Superior temporal gyrus (tissue), 1 donor: ENCODE results near the gene TAC4.
"Not testable (repeated sequence)": the region's sequence is repeated elsewhere in the genome, so short reads cannot be mapped to it uniquely, and the experiment has no call there.

Experiments
- DNase-seq: peaks from one replicate; pipeline ENCODE4 v3.0.0-alpha.2; 2016; ENCODE audit errors: extremely low spot score

Gene TAC4

DNA sequence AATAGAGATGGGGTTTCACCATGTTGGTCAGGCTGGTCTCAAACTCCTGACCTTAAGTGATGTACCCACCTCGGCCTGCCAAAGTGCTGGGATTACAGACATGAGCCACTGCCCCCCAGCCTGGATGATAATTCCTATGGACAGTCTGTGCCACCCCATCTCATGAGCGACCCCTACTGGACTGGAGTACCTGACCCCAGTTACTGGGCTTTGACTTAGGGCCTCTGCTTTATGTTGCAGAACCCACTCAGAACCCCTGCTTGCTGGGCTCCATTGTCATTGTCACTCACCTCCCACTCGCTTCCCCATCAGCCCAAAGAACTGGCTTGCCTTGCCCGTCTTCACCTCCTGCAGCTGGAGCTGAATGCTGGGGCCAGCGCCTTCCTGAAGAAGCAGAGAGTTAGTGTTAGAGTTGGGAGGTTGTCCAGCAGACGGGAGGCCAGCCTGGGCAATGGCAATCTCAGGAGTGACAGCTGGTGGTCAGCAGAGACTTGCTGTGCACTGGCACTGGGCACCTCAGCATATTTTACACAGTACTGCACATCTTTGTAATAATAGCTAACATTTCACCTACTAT is 4.0 kb downstream of the TAC4 start:
- DNase-seq = no peak

DNA sequence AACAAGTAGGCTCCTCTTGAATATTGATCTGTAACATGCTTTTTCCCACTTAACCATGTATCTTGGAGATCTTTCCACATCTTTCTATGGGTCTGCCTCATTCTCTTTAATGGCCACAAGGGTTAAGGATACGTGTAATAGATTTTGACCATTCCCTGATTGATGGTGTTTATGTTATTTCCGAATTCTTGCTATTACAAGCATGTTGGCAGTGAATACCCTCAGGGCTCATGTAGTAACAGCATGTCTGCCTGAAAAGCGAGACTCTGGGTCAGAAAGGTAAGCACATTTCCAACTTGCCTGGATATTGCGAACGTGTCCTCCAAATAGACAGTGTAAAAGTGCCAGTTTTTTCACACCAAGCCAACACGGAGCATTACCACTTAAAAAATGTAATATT is 5.0 kb downstream of the TAC4 start:
- no peak for DNase-seq

DNA sequence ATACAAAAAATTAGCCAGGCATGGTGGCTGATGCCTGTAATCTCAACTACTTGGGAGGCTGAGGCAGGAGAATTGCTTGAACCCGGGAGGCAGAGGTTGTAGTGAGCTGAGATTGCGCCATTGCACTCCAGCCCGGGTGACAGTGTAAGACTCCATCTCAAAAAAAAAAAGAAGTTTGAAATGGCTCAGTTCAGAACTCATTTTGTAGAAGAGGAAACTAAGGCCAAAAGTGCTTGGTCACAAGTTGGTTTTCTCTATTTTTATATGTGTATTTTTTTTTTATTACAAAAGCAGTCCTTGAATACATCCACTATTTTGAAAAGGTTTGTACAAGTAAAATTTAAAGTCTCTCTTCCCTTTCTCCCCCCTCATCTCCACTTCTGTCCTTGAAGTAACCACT is 5.5 kb downstream of the TAC4 start:
- DNase-seq = no peak

DNA sequence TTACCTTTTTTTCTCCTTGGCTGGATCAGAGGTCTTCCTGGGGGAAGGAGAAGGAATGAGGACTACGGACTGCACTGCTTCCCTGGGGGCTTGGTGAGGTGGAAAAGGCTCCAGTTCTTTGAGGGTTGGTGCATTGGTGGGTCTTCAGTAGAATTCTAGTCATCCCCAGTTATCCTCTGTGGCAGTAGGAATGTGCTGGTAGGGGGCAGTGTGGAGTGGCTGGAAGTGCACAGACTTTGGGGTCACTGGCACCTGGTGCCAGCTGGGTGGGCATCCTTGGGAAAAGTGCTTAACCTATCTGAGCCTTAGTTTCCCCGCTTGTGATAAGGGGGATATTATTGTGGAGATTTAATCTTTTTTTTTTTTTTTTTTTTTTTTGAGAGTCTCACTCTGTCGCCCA is 6.3 kb downstream of the TAC4 start:
- DNase-seq = no peak

DNA sequence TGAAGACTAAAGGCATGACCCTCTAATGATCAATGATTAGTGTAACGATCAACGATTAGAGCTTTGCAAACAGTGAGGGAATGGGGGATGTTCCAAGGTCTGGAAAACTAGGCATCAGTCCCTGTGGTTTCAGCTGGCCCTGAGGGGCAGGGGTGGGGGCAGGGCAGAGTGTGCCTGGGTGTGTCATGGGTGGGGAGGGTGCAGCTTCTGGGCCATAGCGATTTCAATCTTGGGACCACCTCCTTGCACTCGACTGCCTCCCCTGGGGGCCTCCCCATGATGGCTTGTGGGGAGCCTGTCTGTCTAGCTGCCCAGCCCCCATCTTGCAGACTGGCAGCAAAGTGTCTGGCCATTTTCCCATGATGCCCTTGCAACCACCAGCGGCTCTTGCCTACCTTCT is 8.4 kb downstream of the TAC4 start:
- DNase-seq = no peak

DNA sequence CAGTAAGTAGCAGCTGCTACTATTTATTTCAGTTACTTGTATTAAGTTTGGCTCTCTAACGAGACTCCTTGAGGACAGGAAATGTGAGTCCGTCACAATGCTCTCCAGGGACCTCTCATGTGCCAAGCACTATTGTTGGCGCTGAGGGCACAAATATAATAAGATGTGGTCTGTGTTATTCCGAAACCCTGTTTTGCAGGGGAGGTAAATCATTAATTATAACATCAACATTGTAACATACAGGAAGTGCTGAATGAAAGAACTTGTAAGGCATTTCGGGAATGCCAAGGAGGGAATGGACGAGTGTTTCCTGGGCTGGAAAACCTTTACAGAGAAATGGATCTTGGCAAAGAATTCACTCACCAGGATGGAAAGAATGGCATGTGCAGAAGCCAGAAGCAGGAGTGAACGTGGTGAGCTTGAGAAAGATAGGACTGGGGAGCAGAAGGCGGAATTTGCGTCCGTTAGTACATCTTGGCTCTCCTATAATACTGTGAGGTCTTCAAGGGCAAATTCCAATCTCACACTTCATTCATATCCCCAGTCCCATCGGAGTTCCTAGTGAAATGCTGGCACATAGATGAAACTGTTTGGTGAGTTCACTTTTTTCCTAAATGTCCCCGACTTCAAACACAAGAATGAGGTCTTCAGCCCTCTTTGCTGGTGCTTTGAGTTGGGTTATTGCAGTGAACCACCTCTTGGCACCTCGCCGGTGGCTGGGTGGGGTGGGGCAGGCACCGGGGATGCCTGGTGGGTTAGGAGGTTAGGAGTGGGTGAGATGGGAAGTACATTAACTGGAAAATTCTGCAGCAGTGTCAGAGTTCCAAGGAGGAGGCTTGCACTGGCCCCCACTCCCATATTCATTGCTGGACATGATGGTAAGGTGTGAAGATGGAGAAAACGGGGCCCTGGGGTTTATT is 11.5 kb downstream of the TAC4 start:
- DNase-seq = no peak

DNA sequence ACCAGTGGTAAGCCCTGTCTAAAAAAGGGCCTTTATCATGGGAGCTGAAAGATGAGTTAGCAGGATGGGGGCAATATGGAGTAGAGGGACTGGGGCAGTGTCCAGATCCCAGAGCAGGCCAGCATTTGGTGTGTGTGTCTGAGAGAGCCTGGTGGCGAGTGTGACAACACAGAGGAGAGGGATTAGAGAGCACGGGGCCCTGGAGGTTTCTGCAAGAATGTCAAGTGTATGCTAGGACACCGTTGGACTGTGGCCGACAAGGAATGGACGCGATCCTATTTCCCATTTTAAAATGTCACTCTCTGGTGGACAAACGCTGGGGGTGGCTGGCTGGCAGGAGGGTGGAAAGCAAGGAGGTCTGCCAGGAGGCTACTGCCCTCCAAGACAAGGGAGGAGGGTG is 12.4 kb downstream of the TAC4 start:
- DNase-seq = no peak

DNA sequence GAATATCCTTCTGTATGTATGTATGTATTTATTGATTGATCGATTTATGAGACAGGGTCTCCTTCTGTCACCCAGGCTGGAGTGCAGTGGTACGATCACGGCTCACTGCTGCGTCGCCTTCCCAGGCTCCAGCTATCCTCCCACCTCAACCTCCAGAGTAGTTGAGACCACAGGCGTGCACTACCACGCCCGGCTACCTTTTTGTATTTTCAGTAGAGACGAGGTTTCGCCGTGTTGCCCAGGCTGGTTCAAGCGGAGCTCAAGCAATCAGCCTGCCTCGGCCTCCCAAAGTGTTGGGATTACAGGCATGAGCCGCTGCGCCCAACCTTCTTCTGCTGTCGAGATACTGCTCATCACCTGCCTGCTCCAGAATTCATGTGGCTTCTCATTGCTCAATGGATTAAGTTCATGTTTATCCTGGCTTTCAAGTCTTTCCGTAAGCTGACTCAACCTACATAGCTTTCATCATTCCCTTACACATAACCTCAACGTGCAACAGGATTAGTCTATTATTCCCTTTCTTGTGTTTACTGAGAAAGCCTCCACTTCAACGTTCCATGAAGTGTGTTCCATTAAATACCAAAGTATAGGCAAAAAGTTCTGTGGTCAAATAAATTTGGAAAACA is 13.6 kb downstream of the TAC4 start:
- DNase-seq = no peak

DNA sequence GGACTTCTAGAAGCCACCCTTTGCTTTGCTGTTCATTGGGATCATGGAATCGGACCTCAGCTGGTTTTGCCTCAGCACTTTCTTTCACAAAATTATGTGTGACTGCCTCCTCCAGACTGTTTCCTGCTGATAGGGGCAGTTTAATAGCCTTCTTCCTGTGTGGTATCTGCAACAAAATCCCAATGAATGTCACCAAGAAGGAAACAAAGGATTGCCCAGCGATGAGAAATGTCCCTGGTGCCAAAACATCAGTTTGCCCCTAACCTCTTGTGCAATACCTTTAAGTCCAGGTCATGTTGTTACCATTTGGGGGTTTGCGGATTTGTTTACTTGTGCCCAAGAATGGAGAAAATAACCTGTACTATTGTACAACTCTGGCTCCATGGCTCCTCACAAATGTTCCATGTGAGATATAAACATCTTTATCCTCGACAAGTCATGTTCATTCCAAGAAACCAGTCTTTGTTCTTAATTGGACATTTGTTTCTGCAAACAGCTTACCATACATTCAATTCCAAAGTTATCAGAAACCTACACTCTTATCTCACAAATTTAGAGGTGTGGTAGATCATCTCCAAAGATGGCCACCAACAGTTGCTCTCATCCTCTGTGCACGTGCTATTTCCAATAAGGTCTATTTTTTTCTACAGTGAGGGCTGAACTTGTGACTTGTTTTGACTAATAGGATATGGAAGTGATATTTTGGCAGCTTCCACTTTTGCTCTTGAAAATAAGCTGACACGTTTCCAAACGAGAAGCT is 14.8 kb downstream of the TAC4 start:
- no peak for DNase-seq

DNA sequence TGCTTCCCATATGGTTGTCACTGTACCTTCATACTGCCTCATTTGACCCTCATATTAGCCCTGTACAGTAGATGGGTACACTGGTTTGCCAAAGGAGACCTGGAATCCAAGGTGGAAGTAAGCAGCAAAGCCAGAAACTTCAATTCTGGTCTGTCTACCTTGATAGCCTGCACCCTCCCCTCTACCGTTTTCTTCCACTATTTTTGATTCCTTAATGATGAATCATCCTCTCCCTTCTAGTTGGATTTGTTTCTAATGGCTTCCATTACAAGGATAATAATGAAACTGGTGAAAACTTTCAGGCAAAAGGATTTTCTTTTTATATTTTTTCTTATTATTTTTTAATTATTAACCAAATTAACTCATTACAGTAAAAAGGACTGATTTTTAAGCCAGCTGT is 17.3 kb downstream of the TAC4 start:
- no peak for DNase-seq

DNA sequence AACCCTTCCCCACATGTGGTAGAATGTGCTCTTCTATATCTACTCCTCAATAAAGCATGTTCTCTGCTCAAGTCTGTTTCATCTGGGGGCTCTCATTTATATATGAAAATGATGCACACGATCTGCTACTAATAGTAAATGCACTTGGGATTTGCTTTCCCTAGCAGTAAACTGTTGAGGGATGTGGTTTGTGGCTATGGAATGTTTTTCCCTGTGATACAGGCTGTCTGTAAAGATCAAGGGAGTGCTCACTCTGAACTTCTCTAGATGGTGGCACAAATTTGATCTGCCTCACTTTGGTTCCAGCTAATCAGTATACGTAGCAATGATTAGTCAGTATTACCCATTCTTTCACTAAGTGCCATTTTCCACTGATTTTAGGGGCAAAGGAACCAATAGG is 18.8 kb downstream of the TAC4 start:
- DNase-seq = no peak

DNA sequence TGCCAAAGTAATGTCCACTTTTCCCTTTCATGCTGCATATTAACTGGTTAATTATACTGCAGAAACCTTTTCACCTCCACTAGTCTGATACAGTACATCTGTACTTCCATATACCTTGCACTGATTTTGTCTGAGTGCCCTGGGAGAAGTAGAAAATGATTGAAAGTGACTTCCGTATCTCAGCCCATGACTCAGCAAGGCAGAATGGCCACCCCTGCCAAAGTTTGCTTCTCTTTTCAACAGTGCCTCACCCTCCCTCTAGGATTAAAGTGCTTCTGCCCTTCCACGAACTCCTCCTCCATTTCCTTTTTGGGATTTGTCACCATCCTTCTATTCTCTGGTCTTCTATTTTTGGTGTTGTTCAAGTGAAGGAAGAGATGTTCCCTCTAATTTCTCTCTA is 19.5 kb downstream of the TAC4 start:
- not testable (repeated sequence) for DNase-seq

DNA sequence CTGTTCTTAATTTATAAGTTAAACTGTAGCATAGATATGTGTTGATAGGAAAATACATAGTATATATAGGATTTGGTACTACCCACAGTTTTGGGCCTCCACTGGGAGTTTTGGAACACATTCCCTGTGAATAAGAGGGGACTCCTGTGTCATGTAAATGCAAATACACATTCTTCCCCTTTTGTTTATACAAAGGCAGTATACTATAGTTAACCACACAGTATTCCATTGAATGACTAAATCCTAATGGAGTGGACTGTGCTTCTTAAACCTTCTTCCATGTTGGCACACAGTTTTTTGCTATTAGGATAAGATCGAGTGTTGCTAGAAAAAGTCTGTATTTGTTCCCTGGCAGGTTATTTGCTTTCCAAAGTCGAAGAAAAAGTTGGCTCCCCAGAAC is 22.2 kb downstream of the TAC4 start:
- no peak for DNase-seq

DNA sequence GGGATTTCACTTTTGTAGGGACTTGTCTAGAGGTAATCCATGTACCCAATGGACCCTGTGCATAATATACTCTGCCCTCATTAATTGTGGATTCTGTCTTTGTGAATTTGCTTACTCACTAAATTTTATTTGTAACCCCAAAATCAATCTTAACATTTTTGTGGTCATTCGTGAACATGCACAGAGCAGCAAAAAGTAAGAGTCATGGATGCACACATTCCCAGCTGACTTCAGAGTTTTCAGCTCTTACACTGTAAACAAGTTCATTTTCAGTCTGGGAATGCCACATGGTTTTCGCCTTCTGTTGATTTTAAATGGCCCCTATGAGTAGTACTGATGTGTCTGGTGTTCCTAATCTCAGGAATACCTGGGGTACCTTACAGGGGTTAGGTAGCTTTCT is 24.3 kb downstream of the TAC4 start:
- no peak for DNase-seq

DNA sequence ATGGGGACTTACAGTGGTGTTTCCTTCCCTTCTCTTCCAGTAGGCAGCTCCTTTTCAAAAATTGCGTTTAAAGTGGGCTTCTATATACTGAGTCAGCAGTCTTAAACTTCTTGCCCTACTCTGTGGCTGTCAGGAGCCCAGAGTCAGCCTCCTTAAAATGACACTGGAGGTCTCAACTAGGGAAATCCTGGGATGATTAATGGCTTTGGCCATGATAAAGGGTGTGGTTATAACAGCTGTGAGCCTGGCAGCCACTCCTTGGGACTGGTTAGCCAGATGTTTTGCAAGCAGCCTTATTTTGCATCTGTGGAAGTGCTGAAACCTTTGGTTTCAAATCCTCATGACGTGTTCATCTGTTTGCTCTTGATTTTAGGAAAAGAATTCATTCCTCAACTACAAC is 25.0 kb downstream of the TAC4 start:
- DNase-seq = no peak

DNA sequence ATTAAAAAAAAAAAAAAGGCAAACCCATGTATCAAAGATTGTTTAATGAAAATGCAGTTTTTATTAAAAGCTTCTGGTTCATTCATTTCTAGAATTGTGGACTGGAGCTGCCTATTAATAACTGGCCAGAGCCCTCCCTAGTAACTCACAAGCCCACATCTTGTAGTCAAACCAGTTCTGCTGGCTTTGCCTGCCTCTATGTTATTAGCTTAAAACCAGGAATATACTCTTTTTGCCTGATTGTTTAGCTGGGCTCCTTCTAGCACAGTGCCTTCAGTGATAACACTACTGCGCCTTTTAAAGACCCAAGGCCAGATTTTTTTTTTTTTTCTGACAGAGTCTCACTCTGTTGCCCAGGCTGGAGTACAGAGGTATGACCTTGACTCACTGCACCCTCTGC is 26.0 kb downstream of the TAC4 start:
- no peak for DNase-seq

DNA sequence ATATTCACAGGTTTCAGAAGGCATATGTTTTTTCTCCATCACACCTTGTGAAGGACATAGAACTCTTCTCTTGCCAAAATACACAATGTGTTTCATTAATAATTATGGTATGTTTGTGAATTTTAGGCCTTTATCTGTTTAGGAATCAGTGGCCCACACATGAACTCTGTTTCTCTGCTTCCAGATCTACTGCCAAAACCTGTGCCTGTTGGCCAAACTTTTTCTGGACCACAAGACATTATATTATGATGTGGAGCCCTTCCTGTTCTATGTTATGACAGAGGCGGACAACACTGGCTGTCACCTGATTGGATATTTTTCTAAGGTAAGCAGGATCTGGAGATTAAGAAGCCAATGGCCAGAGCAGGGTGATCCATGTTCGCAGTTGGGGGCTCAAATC is 26.4 kb downstream of the TAC4 start:
- DNase-seq = no peak

DNA sequence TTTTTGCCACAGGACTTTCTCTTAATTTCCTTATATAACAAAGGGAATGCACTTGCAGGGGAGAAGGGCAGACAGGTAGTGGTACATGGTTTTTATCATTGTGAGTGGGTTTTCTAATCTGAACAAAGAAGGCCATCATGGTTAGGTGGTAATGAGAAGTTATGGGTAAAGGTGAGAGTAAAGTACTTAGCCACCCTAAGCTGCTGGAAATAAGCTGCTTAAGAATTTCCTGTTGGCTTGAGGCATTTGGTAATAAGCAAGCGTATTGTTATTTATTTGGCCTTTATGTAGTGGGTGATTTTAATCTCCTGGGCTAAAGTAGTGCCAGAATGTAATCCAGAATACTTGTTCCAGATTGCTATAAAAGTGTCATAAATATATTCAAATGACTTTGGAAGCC is 27.1 kb downstream of the TAC4 start:
- DNase-seq = no peak

DNA sequence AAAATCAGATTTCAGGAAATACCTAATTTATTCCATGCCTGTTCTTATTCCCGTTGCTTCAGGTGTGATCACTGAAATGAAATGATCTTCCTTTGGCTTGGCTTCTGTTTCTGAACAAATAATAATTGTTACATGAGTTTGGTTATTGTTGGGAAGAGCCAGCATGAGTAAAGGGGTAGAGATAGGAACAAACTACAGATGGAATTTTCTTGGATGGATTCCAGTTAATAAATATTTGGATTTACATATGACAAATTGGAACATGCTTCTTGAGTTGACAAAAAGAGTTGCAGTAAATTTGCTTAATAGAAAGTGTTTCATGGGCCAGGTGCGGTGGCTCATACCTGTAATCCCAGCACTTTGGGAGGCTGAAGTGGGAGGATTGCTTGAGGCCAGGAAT is 28.2 kb downstream of the TAC4 start:
- no peak for DNase-seq

DNA sequence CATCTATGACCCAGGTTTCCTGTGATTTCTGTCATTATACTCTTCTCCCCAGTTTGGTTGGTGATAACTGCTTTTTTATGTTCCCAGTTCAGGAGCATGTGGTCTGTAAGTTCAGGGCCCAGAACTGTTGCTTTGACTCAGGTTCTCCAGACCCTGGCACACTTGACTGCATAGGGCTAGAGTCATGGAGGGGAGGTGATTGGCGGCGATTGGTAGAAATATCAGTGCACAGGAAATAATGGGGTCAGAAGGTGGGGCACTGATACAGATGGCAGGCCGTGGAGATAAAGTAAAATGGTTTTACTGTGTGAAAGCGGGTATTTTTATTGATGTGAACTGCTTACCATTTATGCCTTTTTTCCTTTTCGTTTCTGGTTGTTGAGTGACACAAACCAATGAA is 28.7 kb downstream of the TAC4 start:
- no peak for DNase-seq

DNA sequence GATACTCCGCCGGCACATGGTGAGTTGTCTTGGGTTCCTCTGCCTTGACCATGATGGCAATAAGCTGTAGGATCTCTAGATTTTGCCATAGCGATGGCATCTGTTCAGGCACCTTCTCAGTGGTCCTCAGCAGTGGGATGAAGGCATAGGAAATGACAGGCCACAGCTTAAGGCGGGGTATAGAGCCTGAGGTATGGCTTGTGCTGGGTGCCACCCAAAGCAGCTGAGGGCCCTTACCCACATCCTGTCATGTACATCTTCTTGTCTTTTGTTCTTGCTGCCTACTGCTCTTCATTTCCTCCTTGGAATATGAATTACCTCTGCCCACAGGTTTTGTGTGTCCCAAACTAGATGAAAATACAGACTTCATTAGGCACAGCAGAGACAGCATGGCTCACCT is 29.9 kb downstream of the TAC4 start:
- DNase-seq = no peak

DNA sequence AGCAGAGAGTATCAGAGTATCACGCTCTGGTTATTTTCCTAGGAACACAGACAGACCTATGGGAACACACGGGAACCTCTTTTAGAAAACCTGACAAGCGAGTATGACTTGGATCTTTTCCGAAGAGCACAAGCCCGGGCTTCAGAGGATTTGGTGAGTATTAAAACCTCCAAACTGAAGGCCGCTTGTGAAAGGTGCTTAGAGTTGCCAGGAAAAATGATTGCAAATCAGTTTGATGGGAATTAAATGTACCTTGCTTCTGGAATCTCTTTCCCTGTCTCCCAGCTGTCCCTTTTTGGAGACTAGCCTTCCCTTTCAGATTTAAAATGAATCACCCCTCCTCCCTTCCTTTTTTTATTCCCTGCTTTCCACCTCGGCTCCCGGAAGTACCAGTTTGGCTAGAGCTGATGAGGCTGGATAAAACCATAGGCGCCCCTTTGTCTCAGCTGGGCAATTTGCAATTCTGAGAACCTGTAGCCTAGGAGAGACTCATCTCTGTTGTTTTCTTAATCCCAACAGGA is 32.0 kb downstream of the TAC4 start:
- DNase-seq = peak; percentile 46
